Measurements from ENCODE around the gene MAP4. TPM values are rescaled to one million over a fixed set of nuclear protein-coding genes. Genes with fewer than 3 reads are reported as not detected.

MAP4 gene
- total RNA-seq, 1 experiment from 2014 or later: 108 TPM

GRCh38 chr3:48038971-48039481, 22.8 kb upstream of the MAP4 start:
- ChIA-PET POLR2A (ENCODE audit: unreplicated experiment) (no interaction called here), CTCF (no interaction called here)
- TF ChIP-seq CTCF (conservative IDR thresholded peaks at IDR 0.05; ENCODE audit: low read depth, low read length) (no peak), EZH2phosphoT487 (IDR thresholded peaks at IDR 0.05; ENCODE audit: borderline replicate concordance, low read length) (no peak), EZH2 (IDR thresholded peaks at IDR 0.05; ENCODE audit: low read length, unreplicated experiment) (no peak)
- Histone ChIP-seq H3K9me2 (replicated peaks; ENCODE audit: low read length) (no peaks in the 10 kb centered on the region), H3K4me1 (ENCODE audit: insufficient read depth, low read length) (peaks cover 34% of the 10 kb centered on the region), H3K9ac (ENCODE audit: low read length) (no peak overlapping the region), H3K4me3 (ENCODE audit: low read length) (no peak overlapping the region), H3K9me3 (ENCODE audit: low read length) (no peaks in the 10 kb centered on the region), H3K27me3 (ENCODE audit: low read length) (no peaks in the 10 kb centered on the region), H3K36me3 (ENCODE audit: low read depth, low read length) (no peaks in the 10 kb centered on the region; the same call in 1 of the 2 replicates), H4K20me1 (ENCODE audit: low read length) (peaks cover 26% of the 10 kb centered on the region), H3F3A (ENCODE audit: low read length, unreplicated experiment) (no peaks in the 10 kb centered on the region), H3K4me2 (ENCODE audit: low read length) (peak overlapping the region; percentile 2; the same call in 1 of the 2 replicates), H2AFZ (ENCODE audit: low read length) (no peak overlapping the region), H3K79me2 (ENCODE audit: low read length) (peaks cover 93% of the 10 kb centered on the region), H3K27ac (ENCODE audit: low read length) (peak overlapping the region; percentile 21; the same call in 1 of the 2 replicates)
- DNase-seq: no peak
- peak; percentile 35; the same call in 1 of the 2 replicates for ATAC-seq
- intact Hi-C loops (cut with micrococcal nuclease): no loop called here
- no TSS peak for BruUV-seq (replicated peaks)

- H3K27ac ChIP-seq (ENCODE audit: low read length): peak overlapping the region; percentile 20
- ATAC-seq: peak; percentile 89
These were observed 17.8 kb upstream of the MAP4 start for GRCh38 chr3:48034000-48034516.

More at GRCh38 chr3:48034000-48034516, 17.8 kb upstream of the MAP4 start:
- Histone ChIP-seq H3K27me3 (ENCODE audit: low read length) (no peaks in the 10 kb centered on the region), H2AFZ (ENCODE audit: low read length) (no peak overlapping the region), H3K9me2 (replicated peaks; ENCODE audit: low read length) (no peaks in the 10 kb centered on the region), H3K4me2 (ENCODE audit: low read length) (no peak overlapping the region), H3K9ac (ENCODE audit: low read length) (no peak overlapping the region), H3F3A (ENCODE audit: low read length, unreplicated experiment) (no peaks in the 10 kb centered on the region), H3K4me3 (ENCODE audit: low read length) (no peak overlapping the region), H3K36me3 (ENCODE audit: low read depth, low read length) (no peaks in the 10 kb centered on the region), H3K9me3 (ENCODE audit: low read length) (no peaks in the 10 kb centered on the region), H4K20me1 (ENCODE audit: low read length) (peaks cover 22% of the 10 kb centered on the region; the same call in 1 of the 2 replicates), H3K4me1 (ENCODE audit: insufficient read depth, low read length) (peaks cover 18% of the 10 kb centered on the region), H3K79me2 (ENCODE audit: low read length) (peaks cover 98% of the 10 kb centered on the region)
- CTCF ChIA-PET: interaction anchor here (0.6 kb wide), 1 partner anchor 13 kb away, joined by 4 read pairs; no protein-coding TSS in a partner anchor
- POLR2A ChIA-PET (ENCODE audit: unreplicated experiment): interaction anchor here (0.6 kb wide), 1 partner anchor 20 kb away, joined by 50 read pairs; no protein-coding TSS in a partner anchor
- TF ChIP-seq EZH2phosphoT487 (IDR thresholded peaks at IDR 0.05; ENCODE audit: borderline replicate concordance, low read length) (no peak), CTCF (conservative IDR thresholded peaks at IDR 0.05; ENCODE audit: low read depth, low read length) (no peak), EZH2 (IDR thresholded peaks at IDR 0.05; ENCODE audit: low read length, unreplicated experiment) (no peak)
- intact Hi-C loops (cut with micrococcal nuclease): loop anchor here (5.0 kb wide), 1 partner anchor 53 kb away; no protein-coding TSS in a partner anchor
- DNase-seq: peak; percentile 66
- BruUV-seq (replicated peaks): no TSS peak

All from PC-3 (cell line).